Kidney (tissue), 14 donors: ENCODE measurements around the gene NKAIN2. TPM values are rescaled to one million over a fixed set of nuclear protein-coding genes. Genes with fewer than 3 reads are reported as not detected.

Experiments used
- DNase-seq, 5 donors: peaks; one replicate each; pipeline ENCODE4 v3.0.0-alpha.2; 2013 to 2020
- FAIRE-seq: peaks from 2 replicates; lab custom pipeline; 2012; peaks lifted over from hg19 to GRCh38; lab: Jason Lieb, UNC
- H3K27ac ChIP-seq, 2 donors: one replicate each; pipeline ENCODE4 v1.7.0; 2013; ENCODE audit warnings: low read depth in 2 of 2, low read length in 2 of 2, inconsistent platforms in 1 of 2
- H3K27me3 ChIP-seq: one replicate; pipeline ENCODE4 v1.7.1; 2013; ENCODE audit warnings: low read length, inconsistent platforms; ENCODE audit not compliant: control insufficient read depth, insufficient read depth
- H3K36me3 ChIP-seq, 3 donors: one replicate each; pipeline versions ENCODE4 v1.7.0 to v1.7.1; 2013; ENCODE audit warnings: low read length in 3 of 3, control low read depth in 1 of 3, inconsistent platforms in 1 of 3; ENCODE audit not compliant: insufficient read depth in 3 of 3, control insufficient read depth in 2 of 3
- H3K4me1 ChIP-seq, 3 donors: one replicate each; pipeline versions ENCODE4 v1.7.0 to v1.7.1; 2013; ENCODE audit warnings: low read length in 3 of 3, inconsistent platforms in 1 of 3, low read depth in 1 of 3; ENCODE audit not compliant: control insufficient read depth in 2 of 3, insufficient read depth in 2 of 3
- H3K4me3 ChIP-seq, 3 donors: one replicate each; pipeline versions ENCODE4 v1.7.0 to v1.8.1; 2013; ENCODE audit warnings: low read length in 3 of 3, control low read depth in 1 of 3, inconsistent platforms in 1 of 3
- H3K9ac ChIP-seq, 3 donors: one replicate each; pipeline versions ENCODE4 v1.7.0 to v1.7.1; 2013; ENCODE audit warnings: low read length in 3 of 3, control low read depth in 1 of 3, inconsistent platforms in 1 of 3
- H3K9me3 ChIP-seq, 3 donors: one replicate each; pipeline versions ENCODE4 v1.7.0 to v1.7.1; 2013; ENCODE audit warnings: low read length in 3 of 3, control low read depth in 1 of 3, inconsistent platforms in 1 of 3; ENCODE audit not compliant: control insufficient read depth in 2 of 3, insufficient read depth in 1 of 3
- CTCF ChIP-seq: IDR thresholded peaks from 3 replicates; pipeline ENCODE4 v1.5.1; 2012; ENCODE audit warnings: mild to moderate bottlenecking, moderate library complexity, borderline replicate concordance; ENCODE audit not compliant: insufficient read depth; ENCODE audit errors: extremely low read depth
- intact Hi-C: fragments of 100-400 bp; cut with DNase I; formaldehyde crosslinking; loops from one replicate; pipeline ENCODE4 v1.11.1; 2022
- polyA plus RNA-seq: library from polyadenylated mRNA; stranded (reverse); fragments of 350-450 nt; fragmentation: Illumina TruSeq; extraction: RNeasy Lipid Tissue Mini Kit (QIAGEN cat#74804); gene quantifications from one replicate; pipeline ENCODE4 v1.2.3, GENCODE V29; 2014; ENCODE audit warnings: low read depth, low replicate concordance; ENCODE audit not compliant: insufficient read depth
- total RNA-seq: library from RNA; stranded (reverse); fragmentation: NEBNext Ultra II Directional; extraction: Animal tissue kit (Norgen Biotek cat#: 25700); gene quantifications from one replicate; pipeline ENCODE4 v1.2.1, GENCODE V29; 2021
- donor health status: control.
- donor health status: control.
- donor health status: control.
- donor health status: control.
- donor health status: control.
- donor health status: DM: yes; HTN: yes; CAD: no.
- donor health status: Normal renal cell carcinoma (clear cell type).

Gene NKAIN2
- total and polyA plus RNA-seq, 2 donors from 2014 or later, result 0.39 to 1.8 TPM

GRCh38 chr6:124679387-124679786, 875.7 kb downstream of the NKAIN2 start:
- intact Hi-C loops, result no loop called here
- no peaks in the 10 kb centered on the region for H3K27me3 ChIP-seq
- FAIRE-seq (no peak), DNase-seq (no peak)
- no peak for TF ChIP-seq CTCF
- H3K27ac ChIP-seq, result no peak overlapping the region
- H3K9me3 ChIP-seq, result peaks cover 0 to 18% (median 0%) of the 10 kb centered on the region in 3 donors
- H3K4me1 ChIP-seq, result no peaks in the 10 kb centered on the region
- no peak overlapping the region for H3K4me3 ChIP-seq
- H3K36me3 ChIP-seq, result no peaks in the 10 kb centered on the region
- no peak overlapping the region for H3K9ac ChIP-seq

- Histone ChIP-seq H3K36me3 (no peaks in the 10 kb centered on the region), H3K4me1 (no peaks in the 10 kb centered on the region), H3K9ac (no peak overlapping the region), H3K27me3 (no peaks in the 10 kb centered on the region), H3K27ac (no peak overlapping the region), H3K9me3 (peaks cover 0 to 16% (median 0%) of the 10 kb centered on the region in 3 donors), H3K4me3 (no peak overlapping the region)
- DNase-seq (no peak), FAIRE-seq (no peak)
- no peak for TF ChIP-seq CTCF
- intact Hi-C loops, result no loop called here
Measured at GRCh38 chr6:124682751-124683150, 879.1 kb downstream of the NKAIN2 start.

GRCh38 chr6:124683507-124683906, 879.8 kb downstream of the NKAIN2 start:
- Histone ChIP-seq H3K9ac (no peak overlapping the region), H3K4me1 (no peaks in the 10 kb centered on the region), H3K36me3 (no peaks in the 10 kb centered on the region), H3K4me3 (no peak overlapping the region), H3K27ac (no peak overlapping the region), H3K9me3 (peaks cover 0 to 13% (median 0%) of the 10 kb centered on the region in 3 donors), H3K27me3 (no peaks in the 10 kb centered on the region)
- intact Hi-C loops, result no loop called here
- no peak for FAIRE-seq
- TF ChIP-seq CTCF, result no peak
- DNase-seq, result no peak

- intact Hi-C loops, result no loop called here
- no peak overlapping the region for H3K27ac ChIP-seq
- no peak overlapping the region for H3K4me3 ChIP-seq
- peaks cover 0 to 6% (median 0%) of the 10 kb centered on the region in 3 donors for H3K9me3 ChIP-seq
- H3K4me1 ChIP-seq, result no peaks in the 10 kb centered on the region
- no peak for FAIRE-seq
- H3K9ac ChIP-seq, result no peak overlapping the region
- H3K36me3 ChIP-seq, result no peaks in the 10 kb centered on the region
- TF ChIP-seq CTCF, result no peak
- no peak for DNase-seq
- H3K27me3 ChIP-seq, result no peaks in the 10 kb centered on the region
Measured at GRCh38 chr6:124684621-124685020, 881.0 kb downstream of the NKAIN2 start.
